Measurements from ENCODE around the gene RNF168.
"Not testable (repeated sequence)": the region's sequence is repeated elsewhere in the genome, so short reads cannot be mapped to it uniquely, and the experiment has no call there.

Gene RNF168

GRCh38 chr3:196431181-196432136, 72.1 kb downstream of the RNF168 start:
- Histone ChIP-seq H3K9me3 (no peaks in the 10 kb centered on the region), H3K4me3 (ENCODE audit: low read depth in 1 of 2, low read length in 1 of 2) (peak overlapping the region; percentile 93 to 96), H3K27me3 (no peaks in the 10 kb centered on the region), H3K27ac (peak overlapping the region; percentile 94), H3K4me1 (ENCODE audit: control insufficient read depth in 1 of 2, insufficient read depth in 1 of 2, low read depth in 1 of 2, low read length in 1 of 2) (peaks cover 23 to 25% of the 10 kb centered on the region in 2 experiments), H3K36me3 (peaks cover 10% of the 10 kb centered on the region)
- TF ChIP-seq CTCF (IDR thresholded peaks at IDR 0.05) = no peak

GRCh38 chr3:196428041-196428440, 75.5 kb downstream of the RNF168 start:
- no peak overlapping the region for H3K4me3 ChIP-seq (ENCODE audit: low read depth in 1 of 2, low read length in 1 of 2)
- H3K4me1 ChIP-seq (ENCODE audit: control insufficient read depth in 1 of 2, insufficient read depth in 1 of 2, low read depth in 1 of 2, low read length in 1 of 2) = peaks cover 19 to 23% of the 10 kb centered on the region in 2 experiments
- H3K27ac ChIP-seq = no peak overlapping the region
- TF ChIP-seq CTCF (IDR thresholded peaks at IDR 0.05) = no peak
- peaks cover 17% of the 10 kb centered on the region for H3K36me3 ChIP-seq
- H3K27me3 ChIP-seq = no peaks in the 10 kb centered on the region
- no peaks in the 10 kb centered on the region for H3K9me3 ChIP-seq

GRCh38 chr3:196424421-196424820, 79.1 kb downstream of the RNF168 start:
- not testable (repeated sequence) for H3K9me3 ChIP-seq; H3K4me1 ChIP-seq (ENCODE audit: control insufficient read depth in 1 of 2, insufficient read depth in 1 of 2, low read depth in 1 of 2, low read length in 1 of 2); H3K4me3 ChIP-seq (ENCODE audit: low read depth in 1 of 2, low read length in 1 of 2); H3K27me3 ChIP-seq; H3K27ac ChIP-seq
- peaks cover 17% of the 10 kb centered on the region for H3K36me3 ChIP-seq

- no peak for TF ChIP-seq CTCF (IDR thresholded peaks at IDR 0.05)
These were observed 80.4 kb downstream of the RNF168 start for GRCh38 chr3:196423044-196423781.

GRCh38 chr3:196421668-196422067, 81.9 kb downstream of the RNF168 start:
- peaks cover 22 to 23% of the 10 kb centered on the region in 2 experiments for H3K4me1 ChIP-seq (ENCODE audit: control insufficient read depth in 1 of 2, insufficient read depth in 1 of 2, low read depth in 1 of 2, low read length in 1 of 2)
- not testable (repeated sequence) for H3K36me3 ChIP-seq; H3K27me3 ChIP-seq; H3K27ac ChIP-seq; H3K9me3 ChIP-seq; H3K4me3 ChIP-seq (ENCODE audit: low read depth in 1 of 2, low read length in 1 of 2)

More at GRCh38 chr3:196423044-196423781, 80.4 kb downstream of the RNF168 start:
- Histone ChIP-seq H3K36me3 (peaks cover 17% of the 10 kb centered on the region), H3K4me1 (ENCODE audit: control insufficient read depth in 1 of 2, insufficient read depth in 1 of 2, low read depth in 1 of 2, low read length in 1 of 2) (peaks cover 14 to 18% of the 10 kb centered on the region in 2 experiments), H3K27me3 (no peaks in the 10 kb centered on the region), H3K4me3 (ENCODE audit: low read depth in 1 of 2, low read length in 1 of 2) (no peak overlapping the region), H3K27ac (no peak overlapping the region), H3K9me3 (no peaks in the 10 kb centered on the region)

- H3K27me3 ChIP-seq = no peaks in the 10 kb centered on the region
- H3K27ac ChIP-seq = peak overlapping the region; percentile 47
- H3K4me3 ChIP-seq (ENCODE audit: low read depth in 1 of 2, low read length in 1 of 2) = no peak overlapping the region
- H3K9me3 ChIP-seq = no peaks in the 10 kb centered on the region
- peaks cover 33 to 34% of the 10 kb centered on the region in 2 experiments for H3K4me1 ChIP-seq (ENCODE audit: control insufficient read depth in 1 of 2, insufficient read depth in 1 of 2, low read depth in 1 of 2, low read length in 1 of 2)
- no peaks in the 10 kb centered on the region for H3K36me3 ChIP-seq
- TF ChIP-seq CTCF (IDR thresholded peaks at IDR 0.05) = no peak
These were observed 84.2 kb downstream of the RNF168 start for GRCh38 chr3:196419386-196419785.
